ENCODE measurements around the gene TDRD10.

TDRD10 gene

DNA sequence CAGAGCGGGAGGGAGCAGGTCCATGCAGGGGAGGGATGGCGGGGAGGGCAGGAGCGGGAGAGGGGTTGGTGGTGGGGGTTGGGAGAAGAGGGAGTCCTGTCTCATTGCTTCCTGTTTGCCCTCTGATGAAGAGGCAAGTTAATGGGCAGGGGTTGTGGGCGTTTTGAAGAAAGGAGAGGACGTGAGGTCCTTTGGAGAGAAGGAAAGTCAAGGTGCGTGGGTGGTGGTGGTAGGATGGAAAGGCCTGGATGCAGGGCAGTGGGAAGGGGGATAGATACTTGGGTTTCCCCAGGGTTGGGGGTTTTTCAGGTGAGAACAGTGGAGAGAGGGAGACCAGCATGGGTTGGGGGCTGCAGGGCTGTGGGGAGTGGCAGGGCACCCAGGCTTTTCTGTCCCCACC is 39.2 kb downstream of the TDRD10 start:
- no peak overlapping the region for H3K4me3 ChIP-seq (replicated peaks; ENCODE audit: low read depth, low read length)
- DNase-seq (ENCODE audit: extremely low read depth, low read depth): no peak
- TF ChIP-seq, protein P1, sequence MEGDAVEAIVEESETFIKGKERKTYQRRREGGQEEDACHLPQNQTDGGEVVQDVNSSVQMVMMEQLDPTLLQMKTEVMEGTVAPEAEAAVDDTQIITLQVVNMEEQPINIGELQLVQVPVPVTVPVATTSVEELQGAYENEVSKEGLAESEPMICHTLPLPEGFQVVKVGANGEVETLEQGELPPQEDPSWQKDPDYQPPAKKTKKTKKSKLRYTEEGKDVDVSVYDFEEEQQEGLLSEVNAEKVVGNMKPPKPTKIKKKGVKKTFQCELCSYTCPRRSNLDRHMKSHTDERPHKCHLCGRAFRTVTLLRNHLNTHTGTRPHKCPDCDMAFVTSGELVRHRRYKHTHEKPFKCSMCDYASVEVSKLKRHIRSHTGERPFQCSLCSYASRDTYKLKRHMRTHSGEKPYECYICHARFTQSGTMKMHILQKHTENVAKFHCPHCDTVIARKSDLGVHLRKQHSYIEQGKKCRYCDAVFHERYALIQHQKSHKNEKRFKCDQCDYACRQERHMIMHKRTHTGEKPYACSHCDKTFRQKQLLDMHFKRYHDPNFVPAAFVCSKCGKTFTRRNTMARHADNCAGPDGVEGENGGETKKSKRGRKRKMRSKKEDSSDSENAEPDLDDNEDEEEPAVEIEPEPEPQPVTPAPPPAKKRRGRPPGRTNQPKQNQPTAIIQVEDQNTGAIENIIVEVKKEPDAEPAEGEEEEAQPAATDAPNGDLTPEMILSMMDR (IDR thresholded peaks at IDR 0.05; ENCODE audit: low read depth, low read length, missing control alignments): no peak

DNA sequence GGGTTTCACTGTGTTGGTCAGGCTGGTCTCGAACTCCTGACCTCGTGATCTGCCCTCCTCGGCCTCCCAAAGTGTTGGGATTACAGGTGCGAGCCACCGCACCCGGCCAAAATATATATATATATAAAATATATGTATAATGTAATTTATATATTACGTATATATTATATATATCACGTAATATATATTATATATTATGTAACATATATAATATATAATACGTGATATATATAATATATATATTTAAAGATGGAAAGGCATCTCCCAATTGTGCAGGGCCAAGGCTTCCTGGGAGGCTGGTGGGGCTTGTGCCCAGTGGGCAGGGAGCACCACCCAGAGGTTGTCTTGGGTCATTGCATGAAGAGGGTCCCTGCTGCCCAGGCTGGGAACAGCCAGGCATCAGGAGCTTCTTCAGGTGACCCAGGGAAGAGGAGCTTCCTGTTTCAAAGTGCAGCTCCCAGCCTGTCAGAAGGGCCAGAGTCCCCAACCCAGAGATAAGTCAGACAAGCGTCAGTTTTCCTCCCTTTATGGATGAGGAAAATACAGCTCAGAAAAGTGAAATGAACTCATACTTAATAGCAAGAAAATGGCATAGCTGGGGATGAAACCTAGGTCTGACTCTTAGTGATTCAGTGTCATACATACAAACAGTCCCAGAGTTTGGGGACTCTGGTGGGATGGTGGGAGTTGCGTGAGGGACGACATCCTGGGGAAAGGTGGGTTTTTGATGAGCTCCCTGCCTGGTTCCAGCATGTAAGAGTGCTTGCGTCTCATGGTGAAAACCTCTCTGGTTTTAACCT is 44.4 kb downstream of the TDRD10 start:
- H3K4me3 ChIP-seq (replicated peaks; ENCODE audit: low read depth, low read length): no peak overlapping the region
- TF ChIP-seq, protein P1 (IDR thresholded peaks at IDR 0.05; ENCODE audit: low read depth, low read length, missing control alignments): peak; percentile 76
- DNase-seq (ENCODE audit: extremely low read depth, low read depth): no peak

DNA sequence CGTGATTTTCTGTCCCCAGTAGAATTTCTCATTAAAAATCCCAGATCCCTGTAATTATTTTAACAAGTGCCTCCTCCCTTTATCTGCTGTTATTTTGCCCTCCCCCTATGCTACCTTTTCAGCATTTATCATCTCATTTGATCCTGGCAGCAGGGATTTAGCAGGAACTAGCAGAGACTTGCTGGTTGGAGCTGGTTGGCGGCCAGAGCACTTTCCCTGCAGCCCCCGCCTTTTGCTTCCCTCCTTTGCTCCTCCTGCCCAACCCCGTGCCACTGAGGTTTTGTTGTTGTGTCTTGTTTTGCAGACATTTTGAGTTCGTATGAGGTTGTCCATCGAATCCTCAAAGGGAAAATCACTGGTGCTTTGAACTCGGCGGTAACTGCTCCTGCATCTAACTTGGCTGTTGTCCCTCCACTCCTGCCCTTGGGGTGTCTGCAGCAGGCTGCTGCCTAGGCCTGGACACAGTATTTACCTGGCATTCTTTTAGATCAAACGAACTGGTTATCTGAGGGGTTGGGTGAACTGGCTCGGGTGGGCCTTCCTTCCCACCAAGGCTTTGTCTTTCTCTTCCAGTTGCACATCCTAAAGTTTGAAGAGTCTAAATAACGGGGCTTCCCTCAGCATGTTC is 45.2 kb downstream of the TDRD10 start:
- H3K4me3 ChIP-seq (replicated peaks; ENCODE audit: low read depth, low read length): no peak overlapping the region
- TF ChIP-seq, protein P1 (IDR thresholded peaks at IDR 0.05; ENCODE audit: low read depth, low read length, missing control alignments): no peak
- no peak for DNase-seq (ENCODE audit: extremely low read depth, low read depth)

DNA sequence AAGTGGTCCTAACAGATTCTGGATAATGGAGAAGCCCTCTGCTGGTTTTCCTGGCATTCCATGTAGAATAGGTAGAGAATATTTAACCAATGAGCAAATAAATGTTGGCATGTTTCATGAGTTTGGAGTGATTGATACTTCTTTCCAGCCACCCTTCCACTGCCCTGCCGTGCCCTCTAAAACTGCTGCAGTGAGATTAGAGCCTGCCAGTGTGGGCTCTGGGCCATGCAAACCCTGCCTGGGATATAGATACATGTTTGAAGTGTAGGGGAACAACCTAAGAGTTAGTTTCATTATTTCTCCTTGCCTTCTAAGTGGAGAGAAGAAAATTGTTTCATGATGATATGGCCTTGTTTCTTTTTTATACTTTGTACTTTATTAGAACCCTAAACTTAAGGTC is 46.0 kb downstream of the TDRD10 start:
- TF ChIP-seq, protein P1 (IDR thresholded peaks at IDR 0.05; ENCODE audit: low read depth, low read length, missing control alignments): no peak
- no peak for DNase-seq (ENCODE audit: extremely low read depth, low read depth)
- no peak overlapping the region for H3K4me3 ChIP-seq (replicated peaks; ENCODE audit: low read depth, low read length)

DNA sequence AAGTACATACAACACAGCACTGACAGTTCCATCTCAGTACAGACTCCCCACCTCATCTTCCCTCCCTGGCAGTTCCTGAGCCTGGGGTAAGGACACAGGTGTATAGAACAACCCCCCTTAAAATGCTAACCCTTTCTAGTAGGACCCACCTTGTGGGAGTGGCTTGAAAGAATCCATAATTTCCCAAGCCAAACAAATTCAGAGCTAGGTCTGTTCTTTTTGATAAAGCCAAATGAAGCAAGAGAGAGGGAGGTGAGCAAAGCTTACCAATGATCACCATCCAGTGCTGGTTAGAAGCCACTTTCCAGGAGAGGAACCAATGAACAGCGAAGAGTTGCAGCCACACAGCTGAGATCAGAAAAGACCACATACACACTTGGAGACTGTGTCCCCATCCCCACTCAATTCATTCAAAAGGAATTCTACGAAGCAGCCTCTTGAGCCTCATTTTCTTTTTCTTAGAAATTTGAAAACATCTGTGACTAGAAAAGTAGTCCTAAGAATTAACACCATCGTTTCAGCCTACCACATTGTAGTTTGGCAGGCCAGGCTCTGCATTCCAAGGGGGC is 47.3 kb downstream of the TDRD10 start:
- TF ChIP-seq, protein P1 (IDR thresholded peaks at IDR 0.05; ENCODE audit: low read depth, low read length, missing control alignments): no peak
- DNase-seq (ENCODE audit: extremely low read depth, low read depth): no peak
- no peak overlapping the region for H3K4me3 ChIP-seq (replicated peaks; ENCODE audit: low read depth, low read length)

DNA sequence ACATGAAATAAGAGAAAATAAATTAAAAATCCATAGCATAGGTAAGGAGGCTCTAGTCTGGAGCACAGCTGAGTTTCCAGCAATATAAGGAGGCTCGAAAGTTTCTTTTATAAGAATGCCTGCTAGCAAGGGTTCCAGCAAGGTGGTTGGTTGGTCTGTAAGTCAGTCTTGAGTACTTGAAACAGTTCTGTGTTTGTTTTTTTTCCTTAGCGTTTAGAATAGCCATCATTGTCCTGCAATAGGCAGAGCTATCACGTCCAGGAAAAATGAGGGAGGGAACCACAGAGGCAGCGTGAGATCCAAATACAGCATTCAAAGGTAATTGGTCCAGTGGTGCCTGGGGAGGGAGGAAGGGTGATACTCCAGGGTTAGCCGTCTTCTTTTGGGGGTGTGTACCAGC is 48.1 kb downstream of the TDRD10 start:
- TF ChIP-seq, protein P1 (IDR thresholded peaks at IDR 0.05; ENCODE audit: low read depth, low read length, missing control alignments): no peak
- no peak overlapping the region for H3K4me3 ChIP-seq (replicated peaks; ENCODE audit: low read depth, low read length)
- no peak for DNase-seq (ENCODE audit: extremely low read depth, low read depth)
